ENCODE measurements around the gene PTPN21.

The PTPN21 gene

DNA sequence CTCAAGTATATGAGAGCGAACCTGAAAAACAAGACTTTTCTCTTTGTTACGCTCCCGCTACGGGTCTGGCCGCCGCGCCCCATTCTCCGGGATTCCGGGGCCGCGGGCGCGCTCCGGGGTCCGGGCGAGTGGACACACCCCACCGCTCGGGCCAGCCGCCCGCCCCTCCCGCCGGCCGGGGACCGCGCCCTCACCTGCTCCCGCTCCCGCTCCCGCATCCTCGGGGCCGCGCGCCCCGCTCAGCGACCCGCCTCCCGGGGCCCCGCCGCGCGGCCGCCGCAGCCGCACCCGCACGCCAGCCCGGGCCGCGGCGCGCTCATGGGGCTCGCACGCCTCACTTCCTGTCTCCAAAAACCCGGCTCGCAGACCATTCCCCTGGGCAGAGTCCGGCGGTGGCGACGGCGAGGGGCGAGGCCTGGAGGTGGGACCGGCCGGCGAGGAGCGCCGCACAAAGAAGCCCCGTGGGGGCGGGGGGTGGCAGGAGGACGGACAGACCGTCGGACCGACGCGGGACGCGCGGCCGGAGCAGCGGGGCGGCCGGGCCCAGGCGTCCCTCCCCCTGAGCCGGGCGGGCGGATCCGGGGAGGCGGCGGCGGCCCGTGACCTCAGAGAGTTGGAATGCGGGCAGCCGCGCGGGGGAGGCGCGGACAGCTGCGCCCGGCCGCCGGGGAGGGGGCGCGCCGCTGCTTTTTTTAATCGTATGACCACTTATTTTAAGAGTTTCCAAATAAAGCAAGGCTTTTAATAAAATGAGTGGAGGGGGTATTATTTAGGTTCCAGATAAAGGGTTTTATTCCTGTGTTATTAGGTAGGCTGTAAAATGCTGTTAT, at the start of gene PTPN21:
Gene PTPN21, minus strand, starts transcription at position 551 of the 830 bp plus-strand sequence. CDS start 4,590 bp downstream, outside the sequence.
- no peaks in the 10 kb centered on the region for H3K27me3 ChIP-seq (replicated peaks; ENCODE audit: insufficient read depth, low read length)

DNA sequence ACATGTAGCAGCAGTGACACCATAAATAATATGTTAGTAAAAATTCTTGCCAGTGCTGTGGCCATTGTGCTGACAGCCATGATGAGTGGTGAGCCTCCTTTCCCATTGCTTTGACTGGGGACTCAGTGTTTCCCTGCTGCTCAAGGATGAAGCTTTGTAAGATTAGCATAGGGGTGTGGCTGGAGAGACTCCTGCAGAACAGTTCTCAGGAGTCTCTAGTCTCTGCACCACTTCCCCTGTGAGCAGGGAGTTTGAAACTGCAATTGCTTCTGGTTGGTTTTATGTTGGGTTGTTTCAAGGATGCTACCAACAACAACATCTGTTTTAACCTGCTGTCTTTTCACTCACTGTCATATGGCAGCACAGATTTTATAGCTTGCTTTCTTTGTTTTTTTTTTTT, 49.4 kb upstream of the PTPN21 start:
- H3K4me2 ChIP-seq (ENCODE audit: low read depth, low read length): no peak overlapping the region
- no peaks in the 10 kb centered on the region for H3K36me3 ChIP-seq (replicated peaks; ENCODE audit: insufficient read depth, low read length)
- TF ChIP-seq EZH2phosphoT487 (IDR thresholded peaks at IDR 0.05; ENCODE audit: low read length): no peak
- H3K4me1 ChIP-seq (ENCODE audit: low read length): no peaks in the 10 kb centered on the region
- no peak overlapping the region for H2AFZ ChIP-seq (ENCODE audit: low read length)
- H3K27me3 ChIP-seq (replicated peaks; ENCODE audit: insufficient read depth, low read length): no peaks in the 10 kb centered on the region
- peak; percentile 6 for DNase-seq
- H3K79me2 ChIP-seq (ENCODE audit: low read length): no peaks in the 10 kb centered on the region
- H3K9me3 ChIP-seq (replicated peaks; ENCODE audit: insufficient read depth, low read length): no peaks in the 10 kb centered on the region
- no peak overlapping the region for H3K27ac ChIP-seq (ENCODE audit: low read length)
- no peaks in the 10 kb centered on the region for H3F3A ChIP-seq (ENCODE audit: insufficient read depth, low read length)
- no peak overlapping the region for H3K9ac ChIP-seq (ENCODE audit: low read length)
- H3K4me3 ChIP-seq (ENCODE audit: low read length): no peak overlapping the region
- no peaks in the 10 kb centered on the region for H4K20me1 ChIP-seq (ENCODE audit: insufficient read depth, low read length)
- H3K9me2 ChIP-seq (replicated peaks; ENCODE audit: insufficient read depth, low read length): no peaks in the 10 kb centered on the region

More for the DNA sequence above, at the start of gene PTPN21:
- peak; percentile 17 for DNase-seq
- Histone ChIP-seq H3K36me3 (replicated peaks; ENCODE audit: insufficient read depth, low read length) (no peaks in the 10 kb centered on the region), H3K9ac (ENCODE audit: low read length) (no peak within 1 kb of the TSS), H3K4me1 (ENCODE audit: low read length) (no peaks in the 10 kb centered on the region), H3K9me3 (replicated peaks; ENCODE audit: insufficient read depth, low read length) (no peaks in the 10 kb centered on the region), H3K79me2 (ENCODE audit: low read length) (no peaks in the 10 kb centered on the region), H2AFZ (ENCODE audit: low read length) (no peak within 1 kb of the TSS), H3K4me3 (ENCODE audit: low read length) (peak within 1 kb of the TSS; percentile 51; the same call in 1 of the 2 replicates), H3F3A (ENCODE audit: insufficient read depth, low read length) (no peaks in the 10 kb centered on the region), H4K20me1 (ENCODE audit: insufficient read depth, low read length) (no peaks in the 10 kb centered on the region), H3K27ac (ENCODE audit: low read length) (no peak within 1 kb of the TSS), H3K9me2 (replicated peaks; ENCODE audit: insufficient read depth, low read length) (no peaks in the 10 kb centered on the region), H3K4me2 (ENCODE audit: low read depth, low read length) (peak within 1 kb of the TSS; percentile 47)
- TF ChIP-seq EZH2phosphoT487 (IDR thresholded peaks at IDR 0.05; ENCODE audit: low read length) (no peak), EZH2 (optimal IDR thresholded peaks at IDR 0.05; ENCODE audit: low read depth, low read length) (no peak)
- TF ChIP-seq, protein P1, sequence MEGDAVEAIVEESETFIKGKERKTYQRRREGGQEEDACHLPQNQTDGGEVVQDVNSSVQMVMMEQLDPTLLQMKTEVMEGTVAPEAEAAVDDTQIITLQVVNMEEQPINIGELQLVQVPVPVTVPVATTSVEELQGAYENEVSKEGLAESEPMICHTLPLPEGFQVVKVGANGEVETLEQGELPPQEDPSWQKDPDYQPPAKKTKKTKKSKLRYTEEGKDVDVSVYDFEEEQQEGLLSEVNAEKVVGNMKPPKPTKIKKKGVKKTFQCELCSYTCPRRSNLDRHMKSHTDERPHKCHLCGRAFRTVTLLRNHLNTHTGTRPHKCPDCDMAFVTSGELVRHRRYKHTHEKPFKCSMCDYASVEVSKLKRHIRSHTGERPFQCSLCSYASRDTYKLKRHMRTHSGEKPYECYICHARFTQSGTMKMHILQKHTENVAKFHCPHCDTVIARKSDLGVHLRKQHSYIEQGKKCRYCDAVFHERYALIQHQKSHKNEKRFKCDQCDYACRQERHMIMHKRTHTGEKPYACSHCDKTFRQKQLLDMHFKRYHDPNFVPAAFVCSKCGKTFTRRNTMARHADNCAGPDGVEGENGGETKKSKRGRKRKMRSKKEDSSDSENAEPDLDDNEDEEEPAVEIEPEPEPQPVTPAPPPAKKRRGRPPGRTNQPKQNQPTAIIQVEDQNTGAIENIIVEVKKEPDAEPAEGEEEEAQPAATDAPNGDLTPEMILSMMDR (IDR thresholded peaks at IDR 0.05; ENCODE audit: low read length): no peak

DNA sequence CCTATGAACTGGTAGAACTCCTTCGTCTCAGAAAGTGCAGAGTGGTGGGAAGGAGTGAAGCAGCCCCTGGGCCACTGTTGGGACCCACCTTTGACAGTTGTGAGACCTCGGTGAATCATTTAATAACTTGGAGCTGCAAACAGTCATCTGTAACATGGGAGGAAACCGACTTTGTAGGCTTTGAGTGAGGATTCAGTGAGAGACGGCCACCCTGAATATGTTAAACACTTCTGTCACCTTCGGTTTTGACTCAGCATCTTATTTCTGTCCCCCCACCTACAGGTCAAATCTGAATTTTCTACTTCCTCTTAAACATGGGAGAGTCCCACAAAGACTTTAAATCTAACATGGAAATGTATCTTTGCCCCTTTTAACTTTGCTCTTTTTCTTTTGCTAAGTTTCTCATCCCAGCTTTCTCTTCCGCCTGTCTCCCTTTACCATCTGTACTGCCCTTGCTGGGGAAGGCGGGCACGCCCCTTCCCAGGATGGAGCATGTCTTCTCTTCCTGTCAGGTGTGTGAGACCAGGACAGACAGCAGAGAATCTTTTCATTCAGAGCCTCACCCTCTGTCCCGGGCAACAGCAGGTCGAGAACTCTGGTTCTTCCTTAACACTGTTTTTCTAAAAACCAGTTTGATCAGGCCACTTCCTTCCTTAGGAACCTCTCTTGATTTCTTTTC, 45.1 kb upstream of the PTPN21 start:
- no peaks in the 10 kb centered on the region for H3F3A ChIP-seq (ENCODE audit: insufficient read depth, low read length)
- H3K9me2 ChIP-seq (replicated peaks; ENCODE audit: insufficient read depth, low read length): no peaks in the 10 kb centered on the region
- TF ChIP-seq, protein P1 (IDR thresholded peaks at IDR 0.05; ENCODE audit: low read length): no peak
- no peak for TF ChIP-seq EZH2 (optimal IDR thresholded peaks at IDR 0.05; ENCODE audit: low read depth, low read length)
- TF ChIP-seq EZH2phosphoT487 (IDR thresholded peaks at IDR 0.05; ENCODE audit: low read length): no peak
- no peak overlapping the region for H3K4me2 ChIP-seq (ENCODE audit: low read depth, low read length)
- H3K4me3 ChIP-seq (ENCODE audit: low read length): no peak overlapping the region
- no peaks in the 10 kb centered on the region for H4K20me1 ChIP-seq (ENCODE audit: insufficient read depth, low read length)
- no peaks in the 10 kb centered on the region for H3K36me3 ChIP-seq (replicated peaks; ENCODE audit: insufficient read depth, low read length)
- H3K27me3 ChIP-seq (replicated peaks; ENCODE audit: insufficient read depth, low read length): no peaks in the 10 kb centered on the region
- no peak overlapping the region for H2AFZ ChIP-seq (ENCODE audit: low read length)
- no peak overlapping the region for H3K9ac ChIP-seq (ENCODE audit: low read length)
- no peaks in the 10 kb centered on the region for H3K4me1 ChIP-seq (ENCODE audit: low read length)
- H3K27ac ChIP-seq (ENCODE audit: low read length): no peak overlapping the region
- no peaks in the 10 kb centered on the region for H3K9me3 ChIP-seq (replicated peaks; ENCODE audit: insufficient read depth, low read length)
- no peak for DNase-seq
- H3K79me2 ChIP-seq (ENCODE audit: low read length): no peaks in the 10 kb centered on the region

All from MM.1S (cell line).